ENCODE measurements around the gene PPP2R3B. TPM values are rescaled to one million over a fixed set of nuclear protein-coding genes. Genes with fewer than 3 reads are reported as not detected.
A peak's percentile ranks its signal among the peaks of the same experiment; 100 is the strongest.

The PPP2R3B gene
- total RNA-seq, 1 donor from 2014 or later, result 28.2 TPM

- H3K27ac Mint-ChIP-seq (ENCODE audit: unreplicated experiment), result no peak overlapping the region
- H3K9me3 Mint-ChIP-seq (ENCODE audit: unreplicated experiment), result no peaks in the 10 kb centered on the region
- peaks cover 6% of the 10 kb centered on the region for H3K27me3 Mint-ChIP-seq (ENCODE audit: unreplicated experiment)
- TF ChIP-seq CTCF (IDR thresholded peaks at IDR 0.05), result no peak
- H3K4me1 Mint-ChIP-seq (ENCODE audit: unreplicated experiment), result peaks cover 26% of the 10 kb centered on the region
- no peak overlapping the region for H3K4me3 Mint-ChIP-seq (ENCODE audit: unreplicated experiment)
- H3K36me3 Mint-ChIP-seq (ENCODE audit: unreplicated experiment), result no peaks in the 10 kb centered on the region
- no peak for DNase-seq (ENCODE audit: extremely low spot score, unreplicated experiment)
Observed at GRCh38 chrX:369563-370101, 17.1 kb downstream of the PPP2R3B start.

DNA sequence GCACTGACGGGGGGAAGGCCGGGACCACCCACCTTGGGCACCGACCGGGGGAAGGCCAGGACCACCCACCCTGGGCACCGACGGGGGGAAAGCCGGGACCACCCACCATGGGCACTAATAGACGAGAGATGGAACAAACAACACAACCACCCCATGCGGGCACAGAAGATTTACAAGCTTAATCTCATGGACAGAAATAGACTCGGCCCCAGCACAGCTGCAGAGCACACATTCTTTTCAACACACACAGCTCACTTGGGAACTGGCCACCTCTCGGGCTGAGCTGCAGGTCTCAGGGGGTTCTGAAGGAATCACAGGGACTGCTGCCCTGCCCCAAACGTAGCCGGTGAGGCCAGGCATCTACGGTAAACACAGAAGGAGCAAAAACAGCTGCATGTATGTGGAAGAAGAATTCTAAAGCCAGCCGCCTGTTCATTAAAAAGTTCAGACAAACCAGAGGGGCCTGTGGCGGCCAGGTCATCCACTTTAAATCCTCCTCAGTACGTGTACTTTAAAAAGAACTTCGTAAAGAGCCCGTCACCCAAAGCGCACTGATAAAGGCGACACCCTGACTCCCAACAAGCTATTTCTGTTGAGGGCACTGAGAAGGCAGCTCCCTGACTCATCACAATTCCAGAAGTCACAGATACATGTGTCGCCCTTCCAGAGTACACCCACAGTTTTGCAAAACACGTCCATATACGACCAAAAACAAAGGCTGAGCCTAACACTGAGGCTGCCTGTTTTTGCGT, 17.7 kb downstream of the PPP2R3B start:
- Mint-ChIP-seq H3K9me3 (ENCODE audit: unreplicated experiment) (no peaks in the 10 kb centered on the region), H3K4me3 (ENCODE audit: unreplicated experiment) (peak overlapping the region; percentile 47), H3K27me3 (ENCODE audit: unreplicated experiment) (peaks cover 3% of the 10 kb centered on the region), H3K36me3 (ENCODE audit: unreplicated experiment) (no peaks in the 10 kb centered on the region), H3K4me1 (ENCODE audit: unreplicated experiment) (peaks cover 21% of the 10 kb centered on the region), H3K27ac (ENCODE audit: unreplicated experiment) (no peak overlapping the region)
- DNase-seq (ENCODE audit: extremely low spot score, unreplicated experiment), result no peak
- TF ChIP-seq CTCF (IDR thresholded peaks at IDR 0.05), result no peak

DNA sequence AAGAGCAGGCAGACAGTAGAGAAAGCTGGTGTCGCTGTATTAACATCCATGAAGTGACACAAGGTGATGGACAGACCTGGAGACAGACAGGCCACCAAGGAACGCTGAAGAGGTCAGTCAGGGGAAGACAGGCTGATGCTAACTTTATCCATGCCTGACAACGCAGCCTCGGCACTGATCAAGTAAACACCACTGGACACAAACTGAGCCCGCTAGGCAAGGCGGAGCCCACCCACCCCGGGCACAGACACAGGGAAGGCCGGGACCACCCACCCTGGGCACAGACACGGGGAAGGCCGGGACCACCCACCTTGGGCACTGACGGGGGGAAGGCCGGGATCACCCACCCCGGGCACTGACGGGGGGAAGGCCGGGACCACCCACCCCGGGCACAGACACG, 18.8 kb downstream of the PPP2R3B start:
- peaks cover 3% of the 10 kb centered on the region for H3K27me3 Mint-ChIP-seq (ENCODE audit: unreplicated experiment)
- H3K4me3 Mint-ChIP-seq (ENCODE audit: unreplicated experiment), result no peak overlapping the region
- DNase-seq (ENCODE audit: extremely low spot score, unreplicated experiment), result no peak
- peaks cover 17% of the 10 kb centered on the region for H3K4me1 Mint-ChIP-seq (ENCODE audit: unreplicated experiment)
- H3K27ac Mint-ChIP-seq (ENCODE audit: unreplicated experiment), result no peak overlapping the region
- peaks cover 3% of the 10 kb centered on the region for H3K36me3 Mint-ChIP-seq (ENCODE audit: unreplicated experiment)
- H3K9me3 Mint-ChIP-seq (ENCODE audit: unreplicated experiment), result no peaks in the 10 kb centered on the region
- TF ChIP-seq CTCF (IDR thresholded peaks at IDR 0.05), result no peak

- peaks cover 14% of the 10 kb centered on the region for H3K4me1 Mint-ChIP-seq (ENCODE audit: unreplicated experiment)
- peaks cover 3% of the 10 kb centered on the region for H3K27me3 Mint-ChIP-seq (ENCODE audit: unreplicated experiment)
- DNase-seq (ENCODE audit: extremely low spot score, unreplicated experiment), result no peak
- H3K9me3 Mint-ChIP-seq (ENCODE audit: unreplicated experiment), result no peaks in the 10 kb centered on the region
- no peak for TF ChIP-seq CTCF (IDR thresholded peaks at IDR 0.05)
- peaks cover 4% of the 10 kb centered on the region for H3K36me3 Mint-ChIP-seq (ENCODE audit: unreplicated experiment)
- no peak overlapping the region for H3K4me3 Mint-ChIP-seq (ENCODE audit: unreplicated experiment)
- no peak overlapping the region for H3K27ac Mint-ChIP-seq (ENCODE audit: unreplicated experiment)
Observed at GRCh38 chrX:367349-367748, 19.4 kb downstream of the PPP2R3B start.

- DNase-seq (ENCODE audit: extremely low spot score, unreplicated experiment), result no peak
- H3K9me3 Mint-ChIP-seq (ENCODE audit: unreplicated experiment), result no peaks in the 10 kb centered on the region
- no peak overlapping the region for H3K27ac Mint-ChIP-seq (ENCODE audit: unreplicated experiment)
- H3K4me3 Mint-ChIP-seq (ENCODE audit: unreplicated experiment), result no peak overlapping the region
- no peak for TF ChIP-seq CTCF (IDR thresholded peaks at IDR 0.05)
- H3K4me1 Mint-ChIP-seq (ENCODE audit: unreplicated experiment), result peaks cover 5% of the 10 kb centered on the region
- peaks cover 23% of the 10 kb centered on the region for H3K36me3 Mint-ChIP-seq (ENCODE audit: unreplicated experiment)
- no peaks in the 10 kb centered on the region for H3K27me3 Mint-ChIP-seq (ENCODE audit: unreplicated experiment)
Observed at GRCh38 chrX:363621-364375, 22.9 kb downstream of the PPP2R3B start.
